Measurements from ENCODE around the gene KLF3.

GRCh38 chr4:38730830-38731646 is 67.0 kb downstream of the KLF3 start:
- TF ChIP-seq CTCF (IDR thresholded peaks at IDR 0.05) (peak; percentile 99), EZH2 (IDR thresholded peaks at IDR 0.05) (no peak)

Data from neural progenitor cell (in vitro differentiated cells).